Fibroblast of the aortic adventitia (primary cell): ENCODE data around the gene CAMTA1. TPM values are rescaled to one million over a fixed set of nuclear protein-coding genes. Genes with fewer than 3 reads are reported as not detected.

ENCODE experiments used
- DNase-seq: peaks from one replicate; pipeline ENCODE4 v3.0.0-alpha.2; 2010; ENCODE audit warnings: low read depth
- H3K4me3 ChIP-seq: 2 replicates; pipeline ENCODE4 v1.5.1; 2011; ENCODE audit warnings: low read depth, mild to moderate bottlenecking, control low read depth, low read length, moderate library complexity
- CTCF ChIP-seq: IDR thresholded peaks from 2 replicates; pipeline ENCODE4 v1.5.1; 2011; ENCODE audit warnings: mild to moderate bottlenecking, low read length, control low read depth, inconsistent platforms; ENCODE audit not compliant: insufficient read depth
- total RNA-seq: library from RNA; depleted of rRNA; stranded (reverse); fragments of >200 nt; gene quantifications from 2 replicates; pipeline ENCODE4 v1.2.3, GENCODE V29; 2012; ENCODE audit warnings: low replicate concordance

Gene CAMTA1
- total RNA-seq, 1 donor: 91.9 TPM

DNA sequence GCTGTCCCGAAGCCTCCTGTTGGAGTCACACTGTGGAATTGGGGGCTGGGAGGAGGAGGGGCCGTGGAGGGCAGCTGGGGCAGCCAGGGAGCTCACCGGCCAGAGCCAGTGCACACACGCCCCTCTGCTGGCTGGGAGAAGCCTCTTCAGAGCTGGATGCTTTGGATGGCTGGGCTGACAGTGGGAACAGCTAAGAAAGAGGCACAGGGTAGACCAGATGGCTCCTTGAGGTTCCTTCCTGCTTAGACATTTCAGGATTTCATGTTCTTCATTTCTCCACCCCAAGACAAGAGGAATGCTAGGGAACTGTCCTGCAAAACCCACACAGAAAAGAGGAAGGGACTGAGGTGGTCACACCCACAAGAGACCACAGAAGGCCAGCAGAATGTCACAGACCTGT is 731.1 kb downstream of the CAMTA1 start:
- no peak for TF ChIP-seq CTCF
- no peak for DNase-seq
- no peak overlapping the region for H3K4me3 ChIP-seq

DNA sequence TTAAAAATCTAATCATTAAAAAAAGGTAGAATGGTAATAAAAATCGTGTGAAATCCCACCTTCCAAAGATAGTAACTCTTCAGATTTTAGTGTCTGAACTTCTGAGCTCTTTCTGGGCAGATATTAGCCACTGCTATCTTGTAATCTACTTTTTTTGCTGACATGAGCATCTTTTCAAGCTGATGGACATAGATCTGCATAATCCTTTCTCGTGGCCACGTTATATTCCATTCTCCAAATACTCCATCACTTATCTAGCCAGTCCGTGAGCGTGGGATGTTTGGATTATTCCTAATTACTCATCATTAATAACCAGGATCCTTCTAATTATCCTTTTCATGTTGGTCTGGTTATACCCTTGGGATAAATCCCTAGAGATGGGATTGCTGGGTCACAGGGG is 731.7 kb downstream of the CAMTA1 start:
- no peak overlapping the region for H3K4me3 ChIP-seq
- TF ChIP-seq CTCF: no peak
- DNase-seq: no peak

- no peak overlapping the region for H3K4me3 ChIP-seq
- DNase-seq: no peak
- TF ChIP-seq CTCF: no peak
Observed at GRCh38 chr1:7517611-7518330, 732.5 kb downstream of the CAMTA1 start.

- no peak for TF ChIP-seq CTCF
- no peak for DNase-seq
- H3K4me3 ChIP-seq: no peak overlapping the region
Observed at GRCh38 chr1:7518411-7518810, 733.2 kb downstream of the CAMTA1 start.

- TF ChIP-seq CTCF: no peak
- H3K4me3 ChIP-seq: no peak overlapping the region
- no peak for DNase-seq
Observed at GRCh38 chr1:7519181-7519860, 734.1 kb downstream of the CAMTA1 start.

DNA sequence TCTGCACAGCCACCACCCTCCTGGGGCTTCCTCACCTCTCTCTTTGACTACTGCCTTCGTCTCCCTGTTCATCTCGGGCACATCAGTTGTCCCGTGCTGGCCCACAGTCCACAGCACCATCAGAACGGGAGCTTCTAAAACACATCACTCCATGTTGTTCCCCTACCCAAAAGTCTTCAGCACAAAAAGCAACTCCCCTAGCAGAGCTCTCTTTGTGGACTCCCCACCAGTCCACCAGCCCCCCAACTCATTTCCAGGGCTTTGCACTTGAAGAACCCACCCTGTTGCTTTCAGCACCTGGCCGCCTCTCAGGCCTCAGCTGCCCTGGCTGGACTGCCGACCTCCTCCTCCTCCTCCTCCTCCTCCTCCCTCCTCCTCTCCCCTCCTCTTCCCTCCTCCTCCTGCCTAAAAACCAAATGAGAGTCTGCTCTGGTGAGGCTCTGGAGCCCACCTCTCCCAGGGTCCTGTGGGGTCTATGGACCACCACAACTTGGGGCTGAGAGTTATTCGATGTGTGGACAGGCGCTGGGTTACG is 734.7 kb downstream of the CAMTA1 start:
- TF ChIP-seq CTCF: no peak
- DNase-seq: no peak
- no peak overlapping the region for H3K4me3 ChIP-seq
